DMS79 treated with DMSO at 0.1 percent for 48 hours (cell line): Measurements from ENCODE around the gene HK1.

Source experiments
- DNase-seq: peaks from one replicate; lab custom pipeline; 2025; lab: John Stamatoyannopoulos, UW

The HK1 gene

GRCh38 chr10:69404786-69405185 is 126.5 kb downstream of the HK1 start:
- no peak for DNase-seq

DNA sequence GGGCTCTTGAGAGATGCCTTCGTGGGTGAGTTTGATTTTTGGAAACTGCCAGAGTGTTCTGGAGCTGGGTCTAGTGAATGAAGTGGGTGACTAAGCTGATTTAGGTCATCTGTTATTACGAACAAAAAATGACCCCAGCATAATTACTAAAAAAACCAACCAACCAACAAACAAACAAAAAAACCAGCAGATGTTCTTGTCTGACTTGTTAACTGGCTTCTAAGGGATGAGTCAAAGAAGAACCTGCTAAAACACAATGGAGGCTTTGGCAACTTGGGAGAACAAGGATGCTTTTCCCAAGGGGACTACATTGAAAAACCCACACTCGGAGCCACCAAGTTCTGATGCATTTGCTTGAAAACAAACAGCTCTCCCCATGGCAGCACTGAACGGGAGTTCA is 126.9 kb downstream of the HK1 start:
- DNase-seq: no peak

DNA sequence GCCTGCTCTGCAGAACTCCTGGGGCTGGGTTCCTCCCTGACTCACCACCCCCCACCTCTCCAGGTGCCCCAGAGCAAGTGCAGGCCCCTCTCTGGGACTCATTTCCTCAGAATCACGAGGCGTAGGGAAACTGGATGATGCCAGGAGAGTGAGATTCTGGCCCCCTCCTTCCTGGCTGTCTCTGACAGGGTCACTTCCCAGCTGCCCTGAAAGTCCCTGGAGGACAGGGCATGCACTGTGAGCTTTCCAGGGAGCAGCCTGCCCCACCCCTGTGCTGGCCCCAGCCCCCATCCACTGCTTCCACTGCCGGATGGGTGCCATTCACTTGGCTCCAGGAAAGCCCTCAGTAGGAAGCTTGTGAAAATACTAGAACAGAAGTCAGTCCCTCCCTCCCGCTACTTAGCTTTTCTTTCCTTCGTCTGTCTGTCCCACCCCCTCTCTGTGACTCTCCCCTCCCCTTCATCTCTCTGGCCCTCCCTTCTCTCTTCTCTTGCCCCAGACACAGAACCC is 128.1 kb downstream of the HK1 start:
- no peak for DNase-seq

DNA sequence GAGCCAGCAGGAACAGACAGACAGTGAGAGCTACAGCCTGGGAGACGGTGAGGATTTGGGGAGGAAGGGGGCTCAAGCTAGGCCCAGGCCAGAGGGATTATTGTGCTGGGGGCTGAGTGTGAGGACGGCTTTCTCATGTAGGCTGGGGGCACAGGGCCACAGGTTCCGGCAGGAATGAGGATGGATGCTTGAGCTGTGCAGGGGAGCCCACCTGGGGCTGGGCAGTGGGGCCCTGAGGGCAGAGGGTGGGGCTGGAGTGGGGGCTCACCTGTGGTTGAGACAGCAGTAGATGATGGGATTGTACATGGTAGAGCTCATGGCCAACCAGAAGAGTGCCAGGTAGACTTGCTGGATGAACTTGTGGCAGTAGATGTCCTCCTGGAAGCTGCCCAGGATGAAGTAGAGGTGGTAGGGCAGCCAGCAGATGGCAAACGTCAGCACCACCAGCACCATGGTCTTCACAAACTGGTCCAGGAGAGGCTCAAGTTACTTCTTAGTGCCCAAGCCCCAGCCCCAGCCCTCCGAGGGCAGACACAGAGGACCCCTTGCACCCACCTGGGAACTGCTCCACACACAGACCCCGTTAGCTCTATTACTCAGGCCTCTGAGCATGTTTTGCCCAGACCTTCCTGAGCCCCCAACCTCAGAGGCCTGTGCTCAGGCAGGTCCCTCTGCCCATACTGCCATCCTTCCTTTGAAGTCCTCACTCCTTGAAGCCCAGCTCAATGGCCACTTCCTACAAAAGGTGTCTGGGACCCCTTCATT is 128.7 kb downstream of the HK1 start:
- no peak for DNase-seq

DNA sequence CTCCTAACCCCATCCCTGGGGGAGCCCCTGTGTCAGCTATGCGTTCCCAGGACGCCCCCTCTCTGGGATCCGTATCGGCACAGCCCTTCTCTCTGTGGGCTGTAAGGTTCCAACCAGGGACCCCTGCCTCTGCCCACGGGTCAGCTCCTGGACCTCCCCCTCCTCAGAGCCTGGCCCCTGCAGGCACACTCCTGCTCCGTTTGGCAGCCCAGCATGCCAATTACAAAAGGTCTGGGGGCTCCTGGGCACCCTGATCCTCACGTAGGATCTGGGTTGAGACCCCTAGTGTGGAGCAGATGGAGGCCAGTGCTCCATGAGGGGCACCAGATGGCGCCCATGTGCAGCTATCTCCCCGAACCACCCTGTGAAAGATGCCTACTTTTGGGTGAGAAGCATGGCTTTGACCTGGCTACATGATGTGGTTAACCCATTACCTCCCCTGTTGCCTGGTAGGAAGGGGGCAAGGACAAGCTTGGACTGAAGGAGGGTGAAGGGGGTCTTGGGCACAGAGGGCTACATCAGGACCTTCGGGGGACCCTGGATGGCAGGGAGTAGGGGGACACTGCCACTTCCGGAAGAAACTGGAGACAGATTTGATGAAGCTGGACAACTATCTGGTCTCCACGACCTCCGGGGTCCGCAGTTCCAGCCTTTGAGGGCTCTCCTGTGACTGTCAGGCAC is 129.5 kb downstream of the HK1 start:
- peak; percentile 4 for DNase-seq

DNA sequence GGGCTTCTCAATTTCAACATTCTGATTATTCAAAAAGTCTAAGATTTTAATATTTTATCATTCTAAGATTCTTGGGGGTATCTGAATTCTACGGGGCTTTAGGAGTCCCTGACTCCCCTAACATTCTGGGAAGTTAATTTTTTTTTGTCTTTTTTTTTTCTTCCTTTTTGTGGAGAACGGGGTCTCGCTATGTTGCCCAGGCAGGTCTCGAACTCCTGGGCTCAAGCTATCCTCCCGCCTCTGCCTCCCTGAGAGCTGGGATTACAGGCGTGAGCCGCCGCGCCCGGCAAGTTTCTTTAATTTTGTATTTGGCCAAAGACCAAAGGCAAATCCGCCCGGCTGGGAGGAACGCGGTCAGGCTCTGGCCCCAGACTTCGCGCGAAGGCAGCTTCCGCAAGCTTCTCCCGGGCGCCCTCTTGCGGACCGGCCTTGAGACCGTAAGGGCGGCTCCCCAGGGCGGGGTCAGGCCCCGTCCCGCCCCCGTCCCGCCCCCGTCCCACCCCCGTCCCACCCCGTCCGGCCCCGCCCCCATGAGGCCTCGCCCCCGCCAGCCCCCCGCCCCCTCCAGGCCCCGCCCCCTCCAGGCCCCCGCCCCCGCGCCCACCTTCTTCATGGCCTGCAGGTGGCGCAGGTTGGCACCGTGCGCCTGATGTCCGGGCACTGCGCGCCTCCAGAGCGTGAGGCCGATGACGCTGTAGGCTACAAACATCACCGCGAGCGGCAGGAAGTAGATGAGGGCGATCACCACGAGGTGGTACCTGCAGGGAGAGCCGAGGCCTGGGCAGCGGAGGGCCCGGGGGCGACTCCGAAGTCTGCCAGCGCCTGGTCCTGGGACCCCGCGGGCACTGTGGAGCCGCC is 130.3 kb downstream of the HK1 start:
- peak; percentile 54 for DNase-seq

- no peak for DNase-seq
Observed at GRCh38 chr10:69409176-69409495, 130.8 kb downstream of the HK1 start.

GRCh38 chr10:69409968-69410367 is 131.7 kb downstream of the HK1 start:
- no peak for DNase-seq

DNA sequence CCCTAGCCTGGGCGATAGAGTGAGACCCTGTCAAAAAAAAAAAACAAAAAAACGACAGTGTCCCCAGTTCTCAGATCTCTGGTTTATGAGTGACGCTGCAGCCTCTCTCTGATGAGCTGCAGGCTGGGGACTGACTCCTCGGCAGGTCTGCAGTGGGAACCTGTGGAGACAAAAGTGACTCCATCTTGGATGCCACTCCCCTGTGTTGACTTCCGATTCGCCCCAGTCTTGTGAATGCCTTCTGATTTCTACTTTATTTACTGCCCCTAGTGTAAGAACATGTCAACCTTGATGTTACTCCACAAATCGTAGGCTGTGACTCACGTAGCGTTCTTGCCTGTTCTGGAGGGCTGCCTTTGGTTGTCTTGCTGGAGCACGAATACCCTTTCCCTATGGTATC is 132.2 kb downstream of the HK1 start:
- DNase-seq: no peak

GRCh38 chr10:69411476-69411875 is 133.2 kb downstream of the HK1 start:
- no peak for DNase-seq

- DNase-seq: no peak
Observed at GRCh38 chr10:69412232-69412790, 134.0 kb downstream of the HK1 start.

DNA sequence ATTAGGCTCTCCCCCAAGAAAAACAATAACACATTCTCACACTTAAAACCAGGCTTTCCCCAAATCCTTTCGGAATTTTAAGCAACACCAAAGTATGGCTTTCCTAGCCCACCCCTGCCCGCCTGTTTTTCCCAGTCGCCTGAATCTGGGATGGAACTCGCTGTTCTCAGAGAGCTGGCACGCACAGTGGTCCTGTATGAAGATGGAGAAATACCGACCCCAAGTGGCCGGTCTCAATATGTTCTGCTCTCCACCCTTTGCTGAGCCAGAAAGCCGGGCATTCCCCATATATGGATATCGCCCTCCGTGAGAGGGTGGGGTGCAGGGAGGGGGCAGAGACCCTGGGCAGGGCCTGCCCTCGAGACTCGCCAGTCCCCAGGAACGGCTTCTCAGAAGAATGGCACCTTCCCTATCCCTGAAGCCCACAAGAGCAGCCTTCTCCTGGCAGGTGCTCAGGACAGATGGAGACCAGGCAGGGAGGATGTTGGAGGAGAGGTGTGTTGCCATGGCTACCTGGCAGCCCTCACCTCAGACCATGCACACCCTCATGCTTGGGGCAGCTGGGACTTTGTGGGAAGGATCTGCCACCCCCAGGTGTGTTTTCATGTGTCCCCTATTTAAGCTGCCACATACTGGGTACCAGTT is 135.0 kb downstream of the HK1 start:
- no peak for DNase-seq

DNA sequence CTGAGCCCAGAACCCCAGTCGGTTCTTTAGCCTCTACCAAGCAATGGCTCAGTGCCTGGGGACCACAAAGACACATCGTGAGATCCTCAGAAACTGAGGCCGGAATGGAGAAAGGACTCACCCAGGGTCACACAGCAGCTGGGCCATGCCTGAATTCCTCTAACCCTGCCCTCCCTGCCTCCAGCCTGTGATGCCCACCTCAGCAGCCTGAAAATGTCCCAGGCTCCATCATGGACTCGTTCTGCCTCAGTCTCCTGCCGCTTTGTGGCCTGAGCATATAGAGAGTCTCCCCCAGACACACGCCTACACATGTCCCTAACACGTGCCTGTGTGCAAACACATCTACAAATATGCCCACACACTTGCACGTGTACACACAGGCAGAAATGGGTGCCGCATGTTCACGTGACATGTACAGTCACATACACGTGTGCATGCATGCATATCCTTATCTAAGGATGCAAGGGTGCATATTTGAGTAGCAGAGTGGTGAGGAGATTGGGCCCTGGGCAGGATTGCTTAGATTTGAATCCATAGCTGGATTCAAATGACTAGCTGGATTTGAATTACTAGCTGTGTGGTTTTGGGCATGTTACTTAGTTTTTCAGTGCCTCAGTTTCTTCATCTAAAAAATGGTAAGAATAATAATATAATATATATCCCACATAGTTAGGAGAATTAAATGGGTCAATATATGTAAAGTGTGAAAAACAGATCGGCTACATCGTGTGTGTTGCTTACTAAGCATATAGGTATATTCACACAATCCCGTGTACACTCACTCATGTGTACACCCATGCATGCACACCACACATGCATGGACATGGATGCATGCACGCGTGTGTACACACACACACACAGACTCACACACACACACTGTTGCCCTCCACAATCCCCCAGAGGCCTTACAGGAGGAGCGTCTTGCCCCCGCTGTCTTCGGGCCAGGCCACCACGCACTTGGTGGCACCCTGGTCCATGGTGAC is 136.0 kb downstream of the HK1 start:
- no peak for DNase-seq

- DNase-seq: no peak
Observed at GRCh38 chr10:69415049-69415448, 136.8 kb downstream of the HK1 start.

DNA sequence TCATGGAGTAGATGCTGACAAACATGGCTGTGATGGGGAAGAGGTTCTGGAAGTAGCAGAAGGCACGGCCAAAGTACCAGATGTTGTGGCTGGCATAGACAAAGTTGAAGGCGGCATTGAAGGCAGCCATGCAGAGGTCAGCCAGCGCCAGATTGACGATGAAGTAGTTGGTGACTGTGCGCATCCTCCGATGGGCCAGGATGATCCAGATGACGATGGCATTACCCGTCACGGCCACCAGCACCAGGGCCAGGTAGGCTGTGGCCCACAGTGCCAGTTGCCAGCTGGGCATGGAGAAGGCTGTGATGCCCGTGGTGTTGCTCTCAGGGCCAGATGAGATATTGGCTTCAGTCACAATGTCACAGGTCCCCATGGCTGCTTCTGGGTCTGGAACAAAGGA is 137.7 kb downstream of the HK1 start:
- DNase-seq: no peak

DNA sequence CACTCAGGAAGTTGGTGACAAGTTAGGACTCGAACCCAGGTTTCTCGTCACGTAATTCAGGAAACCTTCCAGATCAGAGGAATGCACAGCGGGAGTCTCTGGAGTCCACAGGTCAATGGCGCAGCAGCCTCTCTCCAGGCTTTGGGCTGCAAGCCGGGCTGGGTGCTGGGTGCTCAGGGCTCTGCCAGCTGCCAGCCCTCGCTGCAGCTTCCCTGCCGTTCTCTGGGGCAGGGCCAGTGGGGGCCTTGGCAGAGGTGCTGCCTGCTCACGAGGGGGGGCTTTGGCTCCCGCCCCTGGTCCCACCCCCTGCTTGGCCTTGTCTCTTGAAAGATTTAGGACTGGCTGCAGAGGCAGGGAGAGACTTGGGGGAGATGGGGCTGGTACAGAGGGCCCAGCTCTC is 138.4 kb downstream of the HK1 start, which contains the start of gene TACR2:
TACR2 (minus strand) TSS at position 224 of the 400 bp plus-strand sequence. CDS start 595 bp downstream, outside the sequence.
- DNase-seq: no peak

DNA sequence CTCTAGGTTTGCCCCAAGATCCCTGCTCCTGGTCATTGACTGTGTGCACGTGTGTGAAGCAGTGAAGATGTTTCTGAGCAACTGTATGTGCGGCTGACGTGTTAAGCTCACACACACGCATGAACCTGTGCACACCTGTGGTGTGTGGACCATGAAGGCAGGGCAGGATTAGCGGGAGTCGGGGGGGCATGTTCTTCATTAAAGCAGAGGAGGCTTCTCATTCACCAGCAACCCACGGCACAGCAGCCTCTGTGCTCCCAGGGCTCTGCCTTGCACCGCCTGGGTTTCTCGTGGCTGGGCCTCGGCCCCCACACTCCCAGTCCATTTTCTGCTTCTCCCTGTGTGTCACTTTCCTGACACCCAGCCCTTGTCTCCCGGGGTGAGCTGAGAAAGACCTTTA is 139.2 kb downstream of the HK1 start:
- no peak for DNase-seq

GRCh38 chr10:69418052-69418752 is 139.9 kb downstream of the HK1 start:
- DNase-seq: no peak

GRCh38 chr10:69419096-69419743 is 140.9 kb downstream of the HK1 start:
- DNase-seq: no peak
